ENCODE data around the gene PLAAT2. TPM values are rescaled to one million over a fixed set of nuclear protein-coding genes. Genes with fewer than 3 reads are reported as not detected.
A peak's percentile ranks its signal among the peaks of the same experiment; 100 is the strongest.

The PLAAT2 gene
- total and polyA plus RNA-seq, 9 of the 15 experiments (the other 6 are each of a cell fraction or from before 2014, with no cell fraction given): not detected

DNA sequence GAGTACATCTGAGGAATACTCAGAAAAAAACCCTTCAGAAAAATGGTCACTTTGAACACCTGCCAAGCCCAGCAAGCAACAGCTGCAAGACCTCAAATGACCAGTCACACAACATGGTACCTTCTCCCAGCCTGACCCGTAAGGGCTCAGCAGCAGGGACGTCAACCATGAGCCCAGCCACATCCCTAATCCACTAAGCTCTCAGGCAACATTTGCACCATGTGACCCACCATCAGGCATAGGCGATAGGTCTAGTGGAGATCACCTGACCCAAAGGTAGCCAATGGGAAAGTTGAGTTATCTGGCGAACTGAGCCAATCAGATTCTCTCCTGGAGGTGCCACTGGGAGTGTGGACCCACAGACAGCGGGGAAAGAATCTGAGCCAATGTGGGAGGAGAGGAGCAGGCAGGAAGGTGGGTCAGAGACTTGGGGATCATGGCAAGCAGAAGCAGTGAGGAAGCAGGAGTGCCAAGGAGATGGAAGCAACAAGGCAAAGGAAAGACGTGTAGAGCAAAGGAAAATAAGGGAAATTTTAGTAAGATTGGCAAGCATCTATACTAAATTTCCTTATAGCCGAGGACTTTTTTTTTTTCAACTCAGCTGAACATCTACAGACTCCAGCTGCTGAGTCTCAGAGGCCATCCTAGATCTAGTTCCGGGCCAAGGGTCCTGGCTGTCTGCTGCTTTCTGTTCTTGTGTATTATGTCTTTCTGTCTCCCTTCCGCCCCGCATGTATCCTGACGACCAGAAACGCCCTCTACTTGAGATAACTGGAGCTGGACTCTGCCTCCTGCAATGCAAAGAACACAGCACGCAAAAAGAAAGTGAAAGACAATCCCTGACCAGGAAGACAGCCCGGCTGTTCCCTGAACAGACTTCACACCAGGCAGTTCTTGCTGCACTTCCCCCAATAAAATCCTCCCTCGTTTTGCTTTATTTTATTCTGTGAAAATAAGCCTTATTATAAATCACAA, 11.0 kb upstream of the PLAAT2 start (continued):
- TF ChIP-seq, protein P1, sequence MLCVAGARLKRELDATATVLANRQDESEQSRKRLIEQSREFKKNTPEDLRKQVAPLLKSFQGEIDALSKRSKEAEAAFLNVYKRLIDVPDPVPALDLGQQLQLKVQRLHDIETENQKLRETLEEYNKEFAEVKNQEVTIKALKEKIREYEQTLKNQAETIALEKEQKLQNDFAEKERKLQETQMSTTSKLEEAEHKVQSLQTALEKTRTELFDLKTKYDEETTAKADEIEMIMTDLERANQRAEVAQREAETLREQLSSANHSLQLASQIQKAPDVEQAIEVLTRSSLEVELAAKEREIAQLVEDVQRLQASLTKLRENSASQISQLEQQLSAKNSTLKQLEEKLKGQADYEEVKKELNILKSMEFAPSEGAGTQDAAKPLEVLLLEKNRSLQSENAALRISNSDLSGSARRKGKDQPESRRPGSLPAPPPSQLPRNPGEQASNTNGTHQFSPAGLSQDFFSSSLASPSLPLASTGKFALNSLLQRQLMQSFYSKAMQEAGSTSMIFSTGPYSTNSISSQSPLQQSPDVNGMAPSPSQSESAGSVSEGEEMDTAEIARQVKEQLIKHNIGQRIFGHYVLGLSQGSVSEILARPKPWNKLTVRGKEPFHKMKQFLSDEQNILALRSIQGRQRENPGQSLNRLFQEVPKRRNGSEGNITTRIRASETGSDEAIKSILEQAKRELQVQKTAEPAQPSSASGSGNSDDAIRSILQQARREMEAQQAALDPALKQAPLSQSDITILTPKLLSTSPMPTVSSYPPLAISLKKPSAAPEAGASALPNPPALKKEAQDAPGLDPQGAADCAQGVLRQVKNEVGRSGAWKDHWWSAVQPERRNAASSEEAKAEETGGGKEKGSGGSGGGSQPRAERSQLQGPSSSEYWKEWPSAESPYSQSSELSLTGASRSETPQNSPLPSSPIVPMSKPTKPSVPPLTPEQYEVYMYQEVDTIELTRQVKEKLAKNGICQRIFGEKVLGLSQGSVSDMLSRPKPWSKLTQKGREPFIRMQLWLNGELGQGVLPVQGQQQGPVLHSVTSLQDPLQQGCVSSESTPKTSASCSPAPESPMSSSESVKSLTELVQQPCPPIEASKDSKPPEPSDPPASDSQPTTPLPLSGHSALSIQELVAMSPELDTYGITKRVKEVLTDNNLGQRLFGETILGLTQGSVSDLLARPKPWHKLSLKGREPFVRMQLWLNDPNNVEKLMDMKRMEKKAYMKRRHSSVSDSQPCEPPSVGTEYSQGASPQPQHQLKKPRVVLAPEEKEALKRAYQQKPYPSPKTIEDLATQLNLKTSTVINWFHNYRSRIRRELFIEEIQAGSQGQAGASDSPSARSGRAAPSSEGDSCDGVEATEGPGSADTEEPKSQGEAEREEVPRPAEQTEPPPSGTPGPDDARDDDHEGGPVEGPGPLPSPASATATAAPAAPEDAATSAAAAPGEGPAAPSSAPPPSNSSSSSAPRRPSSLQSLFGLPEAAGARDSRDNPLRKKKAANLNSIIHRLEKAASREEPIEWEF (CRISPR knock-in tag; IDR thresholded peaks at IDR 0.05): peak; percentile 77; the same call in 1 of the 2 replicates
- TF ChIP-seq ZNF197 (CRISPR knock-in tag; IDR thresholded peaks at IDR 0.05; ENCODE audit: low read depth) (peak; percentile 64; the same call in 1 of the 2 replicates), HMGN3 (IDR thresholded peaks at IDR 0.05; ENCODE audit: borderline replicate concordance, extremely low read depth, insufficient read length, low read depth, low read length) (no peak), ELF2 (CRISPR knock-in tag; IDR thresholded peaks at IDR 0.05) (peak; percentile 85), ZNF165 (CRISPR knock-in tag; IDR thresholded peaks at IDR 0.05; ENCODE audit: borderline replicate concordance) (no peak), NEUROD1 (IDR thresholded peaks at IDR 0.05; ENCODE audit: borderline replicate concordance, low read depth, low read length, partially characterized antibody) (no peak)
- TF ChIP-seq, protein P2, sequence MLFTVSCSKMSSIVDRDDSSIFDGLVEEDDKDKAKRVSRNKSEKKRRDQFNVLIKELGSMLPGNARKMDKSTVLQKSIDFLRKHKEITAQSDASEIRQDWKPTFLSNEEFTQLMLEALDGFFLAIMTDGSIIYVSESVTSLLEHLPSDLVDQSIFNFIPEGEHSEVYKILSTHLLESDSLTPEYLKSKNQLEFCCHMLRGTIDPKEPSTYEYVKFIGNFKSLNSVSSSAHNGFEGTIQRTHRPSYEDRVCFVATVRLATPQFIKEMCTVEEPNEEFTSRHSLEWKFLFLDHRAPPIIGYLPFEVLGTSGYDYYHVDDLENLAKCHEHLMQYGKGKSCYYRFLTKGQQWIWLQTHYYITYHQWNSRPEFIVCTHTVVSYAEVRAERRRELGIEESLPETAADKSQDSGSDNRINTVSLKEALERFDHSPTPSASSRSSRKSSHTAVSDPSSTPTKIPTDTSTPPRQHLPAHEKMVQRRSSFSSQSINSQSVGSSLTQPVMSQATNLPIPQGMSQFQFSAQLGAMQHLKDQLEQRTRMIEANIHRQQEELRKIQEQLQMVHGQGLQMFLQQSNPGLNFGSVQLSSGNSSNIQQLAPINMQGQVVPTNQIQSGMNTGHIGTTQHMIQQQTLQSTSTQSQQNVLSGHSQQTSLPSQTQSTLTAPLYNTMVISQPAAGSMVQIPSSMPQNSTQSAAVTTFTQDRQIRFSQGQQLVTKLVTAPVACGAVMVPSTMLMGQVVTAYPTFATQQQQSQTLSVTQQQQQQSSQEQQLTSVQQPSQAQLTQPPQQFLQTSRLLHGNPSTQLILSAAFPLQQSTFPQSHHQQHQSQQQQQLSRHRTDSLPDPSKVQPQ (CRISPR knock-in tag; IDR thresholded peaks at IDR 0.05; ENCODE audit: borderline replicate concordance): no peak
- TF ChIP-seq, protein P3, sequence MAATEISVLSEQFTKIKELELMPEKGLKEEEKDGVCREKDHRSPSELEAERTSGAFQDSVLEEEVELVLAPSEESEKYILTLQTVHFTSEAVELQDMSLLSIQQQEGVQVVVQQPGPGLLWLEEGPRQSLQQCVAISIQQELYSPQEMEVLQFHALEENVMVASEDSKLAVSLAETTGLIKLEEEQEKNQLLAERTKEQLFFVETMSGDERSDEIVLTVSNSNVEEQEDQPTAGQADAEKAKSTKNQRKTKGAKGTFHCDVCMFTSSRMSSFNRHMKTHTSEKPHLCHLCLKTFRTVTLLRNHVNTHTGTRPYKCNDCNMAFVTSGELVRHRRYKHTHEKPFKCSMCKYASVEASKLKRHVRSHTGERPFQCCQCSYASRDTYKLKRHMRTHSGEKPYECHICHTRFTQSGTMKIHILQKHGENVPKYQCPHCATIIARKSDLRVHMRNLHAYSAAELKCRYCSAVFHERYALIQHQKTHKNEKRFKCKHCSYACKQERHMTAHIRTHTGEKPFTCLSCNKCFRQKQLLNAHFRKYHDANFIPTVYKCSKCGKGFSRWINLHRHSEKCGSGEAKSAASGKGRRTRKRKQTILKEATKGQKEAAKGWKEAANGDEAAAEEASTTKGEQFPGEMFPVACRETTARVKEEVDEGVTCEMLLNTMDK (IDR thresholded peaks at IDR 0.05; ENCODE audit: borderline replicate concordance, insufficient read depth, low read depth, low read length, poor library complexity, severe bottlenecking): peak; percentile 97

All from K562 (cell line).